H9 (cell line): ENCODE results near the gene MRPL20. TPM values are rescaled to one million over a fixed set of nuclear protein-coding genes. Genes with fewer than 3 reads are reported as not detected.

ENCODE experiments used
- DNase-seq: peaks from one replicate; pipeline ENCODE4 v3.0.0-alpha.2; 2017
- H2AFZ ChIP-seq: one replicate; pipeline ENCODE4 v1.6.1; 2013; ENCODE audit warnings: mild to moderate bottlenecking, low read length, control low read depth, moderate library complexity
- H2AK5ac ChIP-seq: 2 replicates; pipeline ENCODE4 v1.6.1; 2013; ENCODE audit warnings: low read length, control low read depth, mixed read lengths; ENCODE audit not compliant: insufficient read length
- H2BK120ac ChIP-seq: one replicate; pipeline ENCODE4 v1.6.1; 2013; ENCODE audit warnings: low read depth, mild to moderate bottlenecking, low read length, control low read depth, inconsistent platforms; ENCODE audit not compliant: poor library complexity, severe bottlenecking
- H2BK12ac ChIP-seq: 2 replicates; pipeline ENCODE4 v1.6.1; 2013; ENCODE audit warnings: low read length, control low read depth, mixed read lengths, low read depth; ENCODE audit not compliant: insufficient read length
- H2BK15ac ChIP-seq: 2 replicates; pipeline ENCODE4 v1.6.1; 2013; ENCODE audit warnings: low read depth, low read length, control low read depth
- H2BK20ac ChIP-seq: one replicate; pipeline ENCODE4 v1.6.1; 2013; ENCODE audit warnings: low read depth, mild to moderate bottlenecking, low read length, control low read depth, inconsistent platforms; ENCODE audit not compliant: poor library complexity, severe bottlenecking
- H2BK5ac ChIP-seq: 2 replicates; pipeline ENCODE4 v1.6.1; 2013; ENCODE audit warnings: low read length, control low read depth, mixed read lengths; ENCODE audit not compliant: insufficient read length
- H3K14ac ChIP-seq: 2 replicates; pipeline ENCODE4 v1.6.1; 2013; ENCODE audit warnings: low read length, control low read depth; ENCODE audit not compliant: insufficient read depth
- H3K18ac ChIP-seq: 2 replicates; pipeline ENCODE4 v1.6.1; 2013; ENCODE audit warnings: low read depth, mild to moderate bottlenecking, mixed read lengths, low read length, control low read depth; ENCODE audit not compliant: insufficient read length
- H3K23ac ChIP-seq: 2 replicates; pipeline ENCODE4 v1.6.1; 2013; ENCODE audit warnings: low read length, control low read depth, mixed read lengths, low read depth; ENCODE audit not compliant: insufficient read length
- H3K23me2 ChIP-seq: 2 replicates; pipeline ENCODE4 v1.6.1; 2013; ENCODE audit warnings: low read depth, mild to moderate bottlenecking, mixed read lengths, low read length, control low read depth; ENCODE audit not compliant: insufficient read length, poor library complexity, severe bottlenecking
- H3K27ac ChIP-seq: 2 replicates; pipeline ENCODE4 v1.5.1; 2013; ENCODE audit warnings: low read length, control low read depth, mixed read lengths, low read depth; ENCODE audit not compliant: insufficient read length
- H3K27me3 ChIP-seq: 2 replicates; pipeline ENCODE4 v1.6.1; 2013; ENCODE audit warnings: low read length, control low read depth, inconsistent platforms; ENCODE audit not compliant: insufficient read depth
- H3K4ac ChIP-seq: 2 replicates; pipeline ENCODE4 v1.6.1; 2013; ENCODE audit warnings: low read depth, mild to moderate bottlenecking, control low read depth, inconsistent platforms, low read length, moderate library complexity
- H3K4me1 ChIP-seq: 2 replicates; pipeline ENCODE4 v1.6.1; 2013; ENCODE audit warnings: low read length, control low read depth, inconsistent platforms; ENCODE audit not compliant: insufficient read depth
- H3K4me2 ChIP-seq: 2 replicates; pipeline ENCODE4 v1.6.1; 2013; ENCODE audit warnings: low read length, control low read depth, mixed read lengths; ENCODE audit not compliant: insufficient read length, insufficient read depth
- H3K56ac ChIP-seq: 2 replicates; pipeline ENCODE4 v1.6.1; 2013; ENCODE audit warnings: low read depth, mild to moderate bottlenecking, mixed read lengths, low read length, control low read depth; ENCODE audit not compliant: insufficient read length
- H3K79me1 ChIP-seq: 2 replicates; pipeline ENCODE4 v1.6.1; 2013; ENCODE audit warnings: low read depth, mild to moderate bottlenecking, moderate library complexity, low read length, control low read depth, inconsistent platforms; ENCODE audit not compliant: insufficient read depth, poor library complexity, severe bottlenecking
- H3K79me2 ChIP-seq: 2 replicates; pipeline ENCODE4 v1.6.1; 2013; ENCODE audit warnings: low read length, control low read depth, inconsistent platforms; ENCODE audit not compliant: insufficient read depth
- H3K9ac ChIP-seq: 2 replicates; pipeline ENCODE4 v1.6.1; 2013; ENCODE audit warnings: low read length, control low read depth, mixed read lengths; ENCODE audit not compliant: insufficient read length; ENCODE audit errors: extremely low read depth
- H3K9me3 ChIP-seq: one replicate; pipeline ENCODE4 v1.6.1; 2013; ENCODE audit warnings: low read depth, low read length, inconsistent platforms; ENCODE audit not compliant: control insufficient read depth
- H3T11ph ChIP-seq: one replicate; pipeline ENCODE4 v1.6.1; 2013; ENCODE audit warnings: mild to moderate bottlenecking, low read length, control low read depth, inconsistent platforms
- H4K20me1 ChIP-seq: one replicate; pipeline ENCODE4 v1.6.1; 2013; ENCODE audit not compliant: control insufficient read depth, insufficient read length, insufficient read depth
- H4K5ac ChIP-seq: 2 replicates; pipeline ENCODE4 v1.6.1; 2013; ENCODE audit warnings: low read depth, mild to moderate bottlenecking, mixed read lengths, low read length, control low read depth; ENCODE audit not compliant: insufficient read length
- H4K8ac ChIP-seq: replicated peaks from 2 replicates; pipeline ENCODE4 v1.6.1; 2013; ENCODE audit warnings: low read length, control low read depth, mixed read lengths, low read depth; ENCODE audit not compliant: insufficient read length
- H4K91ac ChIP-seq: 2 replicates; pipeline ENCODE4 v1.6.1; 2013; ENCODE audit warnings: low read depth, mild to moderate bottlenecking, moderate library complexity, mixed read lengths, low read length, control low read depth; ENCODE audit not compliant: insufficient read length
- H3K27ac Mint-ChIP-seq, 3 experiments: 2 replicates in 2 of 3; 3 replicates in 1 of 3; pipeline ENCODE4 v1.8.0; 2020 to 2021; ENCODE audit warnings: mixed read lengths in 3 of 3, mild to moderate bottlenecking in 1 of 3, moderate library complexity in 1 of 3
- H3K27me3 Mint-ChIP-seq: 2 replicates; pipeline ENCODE4 v1.8.0; 2021; ENCODE audit warnings: low read depth, mild to moderate bottlenecking, moderate library complexity, mixed read lengths
- H3K36me3 Mint-ChIP-seq, 3 experiments: 2 replicates in 2 of 3; 3 replicates in 1 of 3; pipeline ENCODE4 v1.8.0; 2020 to 2021; ENCODE audit warnings: low read depth in 3 of 3, mixed read lengths in 3 of 3; ENCODE audit not compliant: insufficient read depth in 1 of 3
- H3K4me1 Mint-ChIP-seq, 2 experiments: 2 replicates each; pipeline ENCODE4 v1.8.0; 2020; ENCODE audit warnings: mixed read lengths in 2 of 2
- H3K4me3 Mint-ChIP-seq, 2 experiments: 2 replicates in 1 of 2; 3 replicates in 1 of 2; pipeline ENCODE4 v1.8.0; 2020 to 2021; ENCODE audit warnings: mild to moderate bottlenecking in 2 of 2, mixed read lengths in 2 of 2, moderate library complexity in 1 of 2
- H3K9me3 Mint-ChIP-seq, 2 experiments: 2 replicates in 1 of 2; 3 replicates in 1 of 2; pipeline ENCODE4 v1.8.0; 2020; ENCODE audit warnings: mild to moderate bottlenecking in 2 of 2, mixed read lengths in 2 of 2, moderate library complexity in 1 of 2
- CTCF ChIP-seq: fragments of 200-600 bp; sonication (generic); conservative IDR thresholded peaks from 3 replicates; pipeline ENCODE4 v1.8.0; 2021; ENCODE audit warnings: antibody characterized with exemption, mild to moderate bottlenecking
- WGBS: extraction: QIAGEN DNeasy Blood & Tissue Kit; methylation state at CpG from one replicate; pipeline ENCODE4 v1.1.7; 2013; ENCODE audit warnings: missing lambda C conversion rate, low lambda C conversion rate, mixed read lengths; ENCODE audit not compliant: insufficient read length; ENCODE audit errors: extremely low coverage; 5-methylcytosine and 5-hydroxymethylcytosine counted together
- total RNA-seq: library from RNA; stranded (reverse); gene quantifications from 2 replicates; pipeline ENCODE4 v1.2.1, GENCODE V29; 2021

MRPL20 gene
- total RNA-seq, 1 experiment from 2014 or later = 162 TPM

- no peak overlapping the region for H2BK12ac ChIP-seq
- no peaks in the 10 kb centered on the region for H3K23me2 ChIP-seq
- no peaks in the 10 kb centered on the region for H3K4me1 ChIP-seq
- H2BK5ac ChIP-seq = no peak overlapping the region
- no peak overlapping the region for H2AFZ ChIP-seq
- Mint-ChIP-seq H3K4me1 (no peaks in the 10 kb centered on the region), H3K4me3 (no peak overlapping the region), H3K9me3 (no peaks in the 10 kb centered on the region), H3K36me3 (peaks cover 57 to 89% (median 72%) of the 10 kb centered on the region in 3 experiments; a peak in 6 of 7 replicates), H3K27ac (no peak overlapping the region), H3K27me3 (no peaks in the 10 kb centered on the region)
- no peaks in the 10 kb centered on the region for H3K79me2 ChIP-seq
- no peaks in the 10 kb centered on the region for H3K27me3 ChIP-seq
- no peak overlapping the region for H3T11ph ChIP-seq
- no peak overlapping the region for H3K9ac ChIP-seq
- H3K14ac ChIP-seq = no peak overlapping the region
- no peak overlapping the region for H3K56ac ChIP-seq
- H2BK15ac ChIP-seq = no peak overlapping the region
- no peak for DNase-seq
- H4K5ac ChIP-seq = no peak overlapping the region
- no peaks in the 10 kb centered on the region for H4K20me1 ChIP-seq
- H2AK5ac ChIP-seq = no peak overlapping the region
- H2BK20ac ChIP-seq = no peak overlapping the region
- no peak overlapping the region for H3K23ac ChIP-seq
- H2BK120ac ChIP-seq = no peak overlapping the region
- H3K18ac ChIP-seq = no peak overlapping the region
- H3K79me1 ChIP-seq = no peaks in the 10 kb centered on the region
- H3K27ac ChIP-seq = no peak overlapping the region
- no peak overlapping the region for H3K4ac ChIP-seq
- no peak overlapping the region for H3K4me2 ChIP-seq
- TF ChIP-seq CTCF = no peak
- no CpG with 5 or more reads among the region's 16 CpGs for WGBS
- no peaks in the 10 kb centered on the region for H3K9me3 ChIP-seq
- H4K8ac ChIP-seq = no peak overlapping the region
- H4K91ac ChIP-seq = no peak overlapping the region
These were observed 19.0 kb downstream of the MRPL20 start for GRCh38 chr1:1388078-1388472.
